HG03565 (cell line): ENCODE results near the gene MTERF2.

Source experiments
- ATAC-seq: cut with Tn5 transposase; IDR thresholded peaks from one replicate; pipeline ENCODE4 v1.9.1; 2021; ENCODE audit warnings: mild to moderate bottlenecking, moderate library complexity; ENCODE audit not compliant: unreplicated experiment

MTERF2 gene

DNA sequence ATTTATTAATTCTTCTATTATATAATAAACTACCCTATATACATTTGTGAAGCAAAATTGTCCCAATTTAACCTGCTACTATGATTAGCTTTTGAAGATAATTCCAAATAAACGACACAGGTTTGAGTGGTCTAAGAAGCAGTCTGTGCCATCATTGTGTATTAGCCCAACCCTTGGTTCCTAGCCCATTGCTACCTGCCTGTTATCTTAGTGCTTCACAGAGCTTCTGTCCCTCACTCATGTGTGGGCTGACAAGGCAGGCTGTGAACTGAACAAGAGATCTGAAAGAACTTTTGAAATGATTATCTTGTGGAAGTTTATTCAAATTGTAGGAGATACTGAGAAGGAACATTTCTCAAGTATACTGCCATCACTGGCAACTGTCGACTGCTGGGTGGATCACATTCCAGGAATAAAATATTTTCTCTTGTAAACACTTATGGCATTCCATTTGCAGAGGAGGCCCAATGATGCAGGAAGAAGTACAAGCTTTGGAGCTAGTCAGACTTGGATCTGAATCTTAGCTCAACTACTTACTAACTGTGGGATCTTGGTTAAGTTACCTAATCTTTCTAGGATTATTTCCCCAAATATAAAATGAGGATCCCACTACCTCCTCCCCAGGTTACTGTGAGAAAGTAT, 7.8 kb upstream of the MTERF2 start:
- ATAC-seq: no peak

DNA sequence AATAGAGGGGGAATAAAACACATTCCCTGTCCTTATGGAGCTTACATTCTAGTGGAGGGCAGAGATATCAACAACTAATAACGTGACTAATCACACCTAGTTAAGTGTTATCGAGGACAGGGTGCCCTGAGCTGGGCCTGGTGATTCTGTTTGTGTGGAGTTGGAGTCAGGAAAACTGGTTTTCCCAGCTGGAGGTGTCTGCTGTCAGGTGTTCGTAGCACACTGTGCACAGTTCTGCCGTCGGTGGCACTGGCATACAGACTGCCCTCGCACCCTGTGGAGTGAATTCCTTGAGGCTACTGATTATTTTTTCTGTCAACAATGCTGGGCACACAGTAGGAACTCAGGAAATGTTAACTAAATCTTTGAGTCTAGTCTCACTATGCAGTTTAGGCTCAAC, 900 bp upstream of the MTERF2 start:
- ATAC-seq: no peak

DNA sequence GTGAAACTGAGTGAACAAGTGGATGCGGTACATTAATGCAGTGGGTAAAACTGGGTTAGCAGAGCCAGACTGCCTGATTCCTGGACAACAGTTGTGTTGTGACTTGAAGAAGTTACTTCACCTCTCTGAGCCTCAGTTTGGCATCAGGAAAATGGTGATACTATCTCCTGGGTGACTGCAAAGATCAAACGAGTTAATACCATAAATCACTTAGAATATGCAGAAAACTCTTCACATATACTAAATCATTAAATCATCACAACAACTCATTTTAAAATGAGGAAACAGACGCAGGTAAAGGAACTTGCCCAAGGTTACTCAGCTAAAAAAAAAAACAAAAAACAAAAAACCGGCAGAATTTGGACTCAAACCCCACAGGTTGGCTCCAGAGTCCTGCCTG, 811 bp downstream of the MTERF2 start:
- ATAC-seq: no peak

DNA sequence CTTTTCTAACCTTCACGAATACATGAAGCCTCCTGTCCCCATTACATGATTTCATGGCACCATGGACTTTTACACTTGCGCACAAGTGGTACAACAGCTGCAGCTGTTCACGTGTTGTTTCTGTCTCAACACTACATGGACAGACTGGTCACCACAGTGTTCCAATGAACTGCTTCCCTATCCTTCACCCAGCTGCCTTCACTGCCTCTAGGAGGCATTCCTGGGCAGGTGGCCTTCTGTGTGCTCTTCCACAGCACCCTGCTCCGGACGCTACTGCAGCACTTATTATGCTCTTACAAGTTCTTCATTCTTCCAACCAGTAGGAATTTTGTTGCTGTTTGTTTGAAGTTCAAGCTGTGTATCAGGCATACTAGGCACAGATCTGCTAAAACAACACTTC, 1.5 kb downstream of the MTERF2 start:
- ATAC-seq: no peak

DNA sequence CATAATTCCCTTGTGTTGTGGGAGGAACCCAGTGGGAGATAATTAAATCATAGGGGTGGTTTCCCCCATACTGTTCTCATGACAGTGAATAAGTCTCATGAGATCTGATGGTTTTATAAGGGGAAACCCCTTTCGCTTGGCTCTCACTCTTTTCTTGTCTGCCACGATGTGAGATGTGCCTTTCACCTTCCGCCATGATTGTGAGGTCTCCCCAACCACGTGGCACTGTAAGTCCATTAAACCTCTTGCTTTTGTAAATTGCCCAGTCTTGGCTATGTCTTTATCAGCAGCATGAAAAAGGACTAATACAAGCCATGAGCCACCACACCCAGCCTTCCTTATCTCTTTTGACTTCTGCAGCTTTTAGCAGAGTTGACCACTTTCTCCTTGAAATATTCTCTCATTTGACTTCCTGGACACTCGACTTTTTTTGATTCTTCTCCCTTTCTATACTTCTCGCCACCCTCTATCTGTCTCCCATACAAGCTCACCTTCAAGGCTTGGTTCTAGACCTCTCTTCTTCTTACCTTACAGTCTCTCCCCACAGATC, 2.3 kb downstream of the MTERF2 start:
- no peak for ATAC-seq

DNA sequence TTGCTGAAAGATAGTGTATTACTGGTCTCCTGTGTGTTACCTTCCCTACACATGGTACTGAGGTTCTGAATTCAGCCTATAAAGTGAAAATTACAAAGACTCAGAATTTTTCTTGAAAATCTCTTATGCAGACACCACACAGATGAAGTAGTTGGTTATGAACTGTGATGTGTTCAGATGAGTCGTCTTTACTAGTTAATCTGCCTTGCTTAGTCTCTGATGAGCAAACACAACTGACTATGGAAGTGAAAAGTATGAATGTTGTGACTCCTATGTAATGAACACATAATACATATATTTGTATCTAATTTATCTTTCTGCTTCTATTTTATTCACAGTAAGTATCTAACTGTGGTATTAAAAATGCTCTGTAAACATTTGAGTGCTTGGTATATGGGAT, 4.7 kb downstream of the MTERF2 start:
- ATAC-seq: no peak

DNA sequence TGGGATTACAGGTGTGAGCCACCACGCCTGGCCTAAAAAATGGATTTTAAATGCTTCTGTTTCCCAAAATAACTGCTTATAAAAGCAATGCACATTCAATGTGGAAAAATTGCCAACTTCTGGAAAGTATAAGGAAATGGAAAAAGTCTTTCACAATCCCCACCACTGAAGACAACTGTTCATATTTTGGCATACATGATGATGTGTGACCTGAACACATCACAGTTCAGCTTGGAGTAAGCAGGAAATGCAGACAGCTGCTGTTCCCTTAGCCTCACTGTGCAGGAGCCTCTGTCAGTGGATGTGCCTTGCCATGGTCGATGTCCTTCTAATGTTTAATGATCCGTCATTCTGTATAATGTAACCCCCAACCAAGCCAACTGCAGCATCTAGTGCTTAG, 5.2 kb downstream of the MTERF2 start:
- no peak for ATAC-seq

DNA sequence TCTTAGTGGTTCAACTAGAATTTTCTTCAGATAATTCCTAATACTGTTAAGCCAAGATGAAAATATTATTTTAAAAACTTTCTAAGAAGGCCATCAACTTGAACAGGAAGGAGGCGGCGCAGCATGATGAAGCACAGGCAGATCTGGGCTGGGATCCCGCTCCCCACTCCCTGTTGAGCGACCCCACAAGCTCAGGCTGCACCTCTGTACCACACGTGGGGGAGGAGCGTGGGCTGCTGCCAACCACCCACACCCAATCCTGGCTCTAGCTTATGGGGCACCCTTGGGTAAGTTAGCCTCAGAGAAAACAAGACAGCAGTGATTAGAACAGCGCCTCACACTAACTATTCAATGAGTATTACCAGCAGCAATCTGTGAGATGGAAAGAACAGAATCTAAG, 6.0 kb downstream of the MTERF2 start:
- no peak for ATAC-seq

DNA sequence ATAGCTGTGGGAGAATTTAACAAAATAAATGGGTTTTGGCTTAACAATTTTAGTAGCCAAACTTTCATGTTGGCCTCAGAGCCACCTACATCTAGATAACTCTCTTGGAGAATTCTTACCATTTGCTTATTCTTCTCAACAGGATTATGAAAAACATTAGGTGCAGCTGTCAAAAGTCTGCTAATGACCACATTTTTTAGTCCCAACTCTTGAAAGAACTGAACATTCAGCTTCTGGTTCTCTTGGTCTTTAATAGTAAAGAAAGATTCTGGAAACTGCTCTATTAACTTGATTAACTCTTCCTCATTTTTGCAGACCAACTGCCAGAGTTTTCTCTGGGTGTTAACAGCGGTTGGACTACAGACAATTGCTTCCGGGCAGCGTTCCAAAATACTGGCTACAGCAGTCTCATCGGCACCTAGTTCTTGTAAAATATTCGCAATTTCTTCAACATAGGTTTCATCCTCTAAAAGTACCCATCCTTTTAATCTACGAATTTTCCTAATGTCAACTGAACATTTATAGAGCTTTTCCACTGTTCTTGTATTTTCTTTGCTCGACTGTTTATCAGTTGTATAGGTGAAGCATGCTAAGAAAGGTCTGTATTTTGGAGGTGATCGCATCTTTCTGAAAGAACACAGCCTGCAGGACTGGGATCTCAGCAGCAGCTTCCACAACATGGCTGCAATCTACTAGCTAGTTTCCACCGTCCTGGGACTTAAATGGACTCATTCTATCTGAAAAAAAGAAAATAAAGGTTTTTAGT, 8.7 kb downstream of the MTERF2 start:
- no peak for ATAC-seq

DNA sequence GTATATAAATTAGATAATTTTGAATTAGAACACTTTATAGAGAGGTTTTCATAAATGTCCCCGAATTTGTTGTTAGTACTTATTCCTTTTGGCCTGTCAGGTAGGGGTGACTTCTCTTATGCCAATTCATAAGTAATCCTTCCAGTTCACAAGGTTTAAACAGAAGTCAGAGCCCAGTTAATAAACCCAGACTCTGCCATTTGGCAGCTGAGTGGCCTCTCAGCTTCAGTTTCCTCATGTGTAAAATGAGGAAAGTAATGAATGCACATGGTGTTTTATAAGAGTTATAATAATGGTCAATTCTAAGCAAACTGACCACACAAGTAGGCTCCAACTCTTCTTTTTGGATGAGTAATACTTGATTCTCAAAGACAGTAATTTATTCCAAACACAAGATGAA, 10.3 kb downstream of the MTERF2 start:
- no peak for ATAC-seq

DNA sequence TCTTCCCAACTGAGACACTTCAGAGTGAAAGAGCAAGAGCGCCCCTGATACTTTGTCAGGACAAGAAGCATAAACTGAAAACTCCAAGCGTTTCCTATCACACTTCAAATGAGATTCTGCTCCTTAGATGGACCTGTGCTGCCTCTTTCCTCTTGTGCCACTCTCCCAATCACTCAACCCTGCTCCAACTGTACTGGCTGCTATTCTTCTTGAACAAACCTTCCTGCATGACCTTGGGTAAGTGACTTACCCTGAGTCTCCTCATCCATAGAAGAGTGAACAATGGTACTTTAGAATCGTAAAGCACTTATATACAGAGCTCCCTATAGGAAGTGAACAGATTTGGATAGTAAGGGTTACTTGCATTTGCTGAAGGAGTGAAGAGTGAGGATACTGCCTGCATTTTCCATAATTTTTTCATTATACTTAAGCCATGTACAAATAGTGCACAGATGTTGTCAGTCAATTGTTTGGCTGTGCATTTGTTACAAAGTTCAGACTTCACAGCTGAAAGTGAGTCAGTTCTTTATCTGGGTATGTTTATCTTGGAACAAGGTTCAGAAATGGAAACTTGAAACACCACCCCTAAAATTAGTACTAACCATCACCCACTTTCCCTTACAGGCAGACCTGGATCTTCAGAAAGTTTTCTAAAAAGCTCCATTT, 10.8 kb downstream of the MTERF2 start:
- ATAC-seq: no peak

DNA sequence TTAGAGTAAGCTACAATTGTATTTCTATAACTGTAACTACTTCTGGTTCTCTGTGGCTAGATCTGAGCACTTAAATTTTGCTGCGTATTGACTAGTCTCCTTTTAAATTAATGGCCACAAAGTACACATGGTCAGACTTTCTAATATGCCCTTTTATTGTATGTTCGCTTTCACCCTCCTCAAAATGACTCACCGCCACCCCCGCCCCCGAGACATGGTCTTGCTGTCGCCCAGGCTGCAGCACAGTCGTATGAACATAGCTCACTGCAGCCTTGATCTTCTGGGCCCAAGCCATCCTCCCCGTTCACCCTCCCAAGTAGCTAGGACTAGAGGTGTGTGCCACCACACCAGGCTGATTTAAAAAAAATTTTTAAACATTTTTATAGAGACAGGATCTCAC, 11.8 kb downstream of the MTERF2 start:
- no peak for ATAC-seq

DNA sequence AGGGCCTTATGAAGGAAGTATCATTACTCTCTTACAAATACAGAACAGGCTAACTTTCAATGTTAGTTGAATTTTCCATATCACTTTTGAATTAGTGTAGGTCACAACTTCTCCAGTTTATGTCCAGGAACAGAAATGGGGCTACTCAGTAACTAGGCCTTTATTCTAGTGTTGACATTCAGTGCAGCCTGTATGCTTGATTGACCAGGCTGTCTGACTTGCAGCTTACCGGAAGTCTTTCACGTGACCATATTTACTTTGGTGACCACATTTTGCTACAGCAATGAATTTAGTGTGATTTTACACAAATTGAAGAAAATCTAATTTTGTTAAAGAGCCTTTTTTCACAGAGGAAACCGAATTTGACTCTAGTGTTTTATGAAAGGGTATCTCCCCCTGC, 12.4 kb downstream of the MTERF2 start:
- peak; percentile 73 for ATAC-seq

DNA sequence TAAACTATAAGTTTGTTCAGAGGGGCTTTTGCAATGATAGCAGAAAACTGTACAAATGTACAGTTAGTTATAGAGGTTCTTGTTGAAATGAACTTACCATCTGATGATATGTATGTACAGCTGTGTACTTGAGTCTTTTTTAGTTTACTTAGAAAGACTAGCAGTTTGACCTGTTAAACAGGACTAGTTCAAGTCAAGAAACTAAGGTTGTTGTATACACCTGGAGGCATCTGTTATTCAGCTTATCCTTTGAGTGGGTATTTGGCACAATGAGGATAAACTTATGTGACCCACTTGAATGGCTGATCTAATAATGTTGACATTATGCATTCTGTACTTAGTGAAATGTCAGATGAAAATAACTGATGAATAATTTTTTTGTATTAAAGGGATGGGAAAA, 13.4 kb downstream of the MTERF2 start:
- no peak for ATAC-seq

DNA sequence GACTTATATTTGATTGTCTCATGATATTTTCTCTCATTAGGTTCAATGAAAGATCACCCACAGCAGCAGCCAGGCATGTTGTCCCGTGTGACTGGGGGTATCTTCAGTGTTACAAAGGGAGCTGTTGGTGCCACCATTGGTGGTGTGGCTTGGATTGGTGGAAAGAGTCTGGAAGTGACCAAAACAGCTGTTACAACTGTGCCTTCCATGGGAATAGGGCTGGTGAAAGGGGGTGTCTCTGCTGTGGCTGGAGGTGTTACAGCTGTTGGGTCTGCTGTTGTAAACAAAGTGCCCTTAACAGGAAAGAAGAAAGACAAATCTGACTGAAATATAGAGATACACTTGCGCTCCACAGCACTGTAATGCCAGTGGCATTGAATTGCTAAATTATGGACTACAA, 15.9 kb downstream of the MTERF2 start:
- ATAC-seq: no peak

DNA sequence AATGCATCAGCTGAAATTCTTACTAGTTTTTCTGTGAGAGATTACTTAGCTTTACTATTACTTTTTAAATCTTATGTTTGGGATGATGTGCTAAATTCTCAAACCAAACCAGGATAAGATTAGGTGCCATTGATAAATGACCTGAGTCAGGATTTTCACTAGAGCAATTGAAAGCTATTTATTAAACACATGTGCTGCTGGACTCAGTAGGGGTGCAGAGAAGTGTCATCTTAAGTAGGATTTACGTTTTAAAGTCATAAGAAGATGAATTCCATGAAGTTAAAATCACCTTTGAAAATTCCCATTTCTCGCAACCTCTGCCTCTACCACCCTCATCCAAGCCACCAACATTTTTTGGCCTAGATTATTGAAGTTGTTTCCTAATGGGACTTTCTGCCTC, 22.4 kb downstream of the MTERF2 start:
- no peak for ATAC-seq

DNA sequence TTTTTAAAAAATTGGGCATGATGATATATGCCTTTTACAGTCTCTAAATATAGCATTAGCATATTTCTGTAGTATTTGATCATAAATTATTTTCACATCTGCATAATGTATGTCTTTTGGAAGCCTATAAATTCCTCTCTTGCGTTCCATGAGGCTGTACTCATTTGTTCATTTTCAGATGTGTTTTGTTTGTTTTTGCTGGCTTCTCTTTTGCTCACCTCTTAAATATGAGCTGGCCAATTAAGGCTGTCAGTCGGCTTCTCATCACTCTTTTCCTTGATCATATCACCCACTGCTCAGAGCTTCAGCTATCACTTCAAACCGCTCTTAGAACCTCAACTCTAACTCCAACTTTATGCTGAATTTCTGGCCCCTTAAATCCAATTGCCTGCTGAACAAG, 24.7 kb downstream of the MTERF2 start:
- ATAC-seq: no peak

DNA sequence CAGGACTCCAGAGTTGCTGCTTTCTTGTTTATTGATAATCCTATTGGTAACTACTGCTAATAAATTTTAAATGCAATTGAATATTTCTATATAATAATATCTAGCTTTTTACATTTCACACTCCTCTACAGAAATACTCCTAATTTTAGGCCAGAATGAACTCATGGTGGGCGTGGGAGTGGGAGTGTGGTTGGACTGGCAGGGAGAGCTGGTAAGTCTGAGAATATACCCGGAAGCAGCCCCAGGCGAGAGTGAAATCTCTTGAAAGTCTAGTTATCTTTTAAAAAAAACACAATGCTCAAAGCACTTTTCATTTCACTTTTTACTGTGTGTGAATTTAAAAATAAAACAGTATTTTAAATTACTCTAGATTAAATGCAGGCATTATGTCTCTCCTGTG, 26.5 kb downstream of the MTERF2 start:
- ATAC-seq: no peak

DNA sequence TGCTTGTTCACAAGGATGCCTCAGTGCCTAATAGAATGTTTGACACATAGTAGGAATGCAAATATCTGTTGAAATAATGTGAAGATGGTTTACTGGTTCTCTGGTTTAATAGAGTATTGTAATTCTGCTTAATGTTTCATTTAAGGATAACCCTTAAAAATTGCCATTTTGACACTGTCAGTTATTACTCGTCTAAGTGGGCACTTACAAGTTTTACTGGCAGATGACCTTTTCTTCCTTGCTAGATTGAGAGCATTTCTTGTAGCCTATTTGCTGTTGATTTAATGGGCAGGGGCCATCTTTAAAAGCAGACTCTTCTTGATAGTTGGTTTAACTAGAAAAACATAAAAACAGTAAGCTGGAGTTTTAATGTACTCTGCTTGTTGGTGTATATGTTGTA, 29.4 kb downstream of the MTERF2 start:
- no peak for ATAC-seq

DNA sequence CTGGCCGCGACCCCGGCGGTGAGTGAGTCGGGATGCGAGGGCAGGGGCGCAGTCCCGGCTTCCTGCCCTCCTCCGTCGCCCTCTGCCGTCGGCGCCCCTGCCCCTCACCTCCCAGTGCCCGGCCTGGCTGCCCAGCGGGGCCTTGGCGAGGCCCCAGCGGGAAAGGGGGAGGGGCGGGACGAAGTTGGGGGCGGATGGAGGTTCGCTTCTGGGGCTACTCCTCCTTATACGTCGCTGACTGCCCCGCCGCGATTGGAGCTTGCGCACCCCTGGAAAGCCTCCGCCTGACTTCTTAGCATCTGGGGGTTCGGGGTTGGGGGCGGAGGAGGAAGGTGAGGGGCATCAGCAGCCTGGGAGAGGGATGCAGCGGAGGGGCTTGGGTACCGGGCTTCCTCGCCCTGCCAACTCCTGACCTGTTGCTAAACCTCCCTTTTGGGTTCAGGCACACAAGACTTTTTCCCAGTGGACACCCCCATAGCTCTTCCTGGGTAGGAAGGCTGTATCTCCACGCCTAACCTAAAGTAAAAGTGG, 30.8 kb downstream of the MTERF2 start:
- ATAC-seq: peak; percentile 17

DNA sequence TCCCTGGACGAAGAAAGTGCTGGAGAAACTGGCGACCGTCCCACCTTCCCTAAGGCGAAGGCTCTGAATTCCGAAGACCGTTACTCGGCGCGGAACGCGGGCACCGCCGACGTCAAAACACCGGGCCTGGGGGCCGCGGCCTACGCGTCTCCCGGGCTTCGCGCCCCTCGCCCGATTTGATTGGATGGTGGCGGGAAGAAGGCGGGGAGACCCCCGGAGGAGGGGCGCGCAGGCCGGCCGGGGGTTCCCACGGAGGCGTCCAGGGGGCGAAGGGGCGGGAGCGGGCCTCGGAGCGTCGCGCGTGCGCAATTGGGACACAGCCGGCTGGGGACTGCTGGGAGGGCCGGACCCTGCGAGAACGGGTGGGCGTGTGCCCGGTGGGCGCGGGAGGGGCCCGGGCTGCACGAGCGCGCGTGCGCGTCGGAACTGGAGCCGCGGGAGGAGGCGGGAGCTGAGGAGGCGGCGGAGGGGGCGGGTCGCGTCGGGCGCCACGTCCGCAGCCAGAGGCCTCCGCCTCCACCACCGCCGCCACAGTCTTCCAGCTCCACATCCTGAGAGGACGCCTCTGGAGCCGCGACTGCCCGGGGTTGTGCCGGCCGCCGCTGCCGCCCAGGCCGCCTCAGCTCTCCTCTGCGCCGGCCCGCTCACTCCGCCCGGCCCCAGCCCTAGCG, 31.4 kb downstream of the MTERF2 start, which contains the start of gene TMEM263:
Gene TMEM263, plus strand, starts transcription at position 531 of the 671 bp plus-strand sequence. CDS start 11,210 bp downstream, outside the sequence.
- ATAC-seq: peak; percentile 74
